GM19239 (cell line): ENCODE results near the gene ADAMTS17.

Source experiments
- DNase-seq: peaks from one replicate; pipeline ENCODE4 v3.0.0; 2011; ENCODE audit warnings: low spot score; ENCODE audit not compliant: insufficient read length
- FAIRE-seq: peaks from 2 replicates; lab custom pipeline; 2011; peaks lifted over from hg19 to GRCh38; lab: Jason Lieb, UNC

Gene ADAMTS17

DNA sequence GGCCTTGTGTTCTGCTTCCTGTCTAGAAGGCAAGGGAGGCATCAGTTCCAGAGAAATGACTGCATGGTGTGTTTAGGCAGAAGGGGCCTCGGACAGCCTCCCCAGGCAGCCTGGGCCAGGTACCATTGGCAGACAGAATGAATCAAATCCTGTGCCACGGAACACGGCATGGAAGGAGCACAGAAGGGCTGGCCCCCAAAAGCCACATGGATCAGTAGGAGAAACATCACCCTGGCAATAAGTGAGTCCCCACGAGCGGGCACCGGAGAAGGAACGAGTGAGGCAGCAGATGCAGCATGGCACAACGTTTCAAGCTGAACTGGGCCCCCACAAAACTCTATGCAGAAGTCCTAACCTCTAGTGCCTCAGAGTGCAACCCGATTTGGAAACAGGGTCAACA is 223.2 kb downstream of the ADAMTS17 start:
- FAIRE-seq, result no peak
- no peak for DNase-seq

DNA sequence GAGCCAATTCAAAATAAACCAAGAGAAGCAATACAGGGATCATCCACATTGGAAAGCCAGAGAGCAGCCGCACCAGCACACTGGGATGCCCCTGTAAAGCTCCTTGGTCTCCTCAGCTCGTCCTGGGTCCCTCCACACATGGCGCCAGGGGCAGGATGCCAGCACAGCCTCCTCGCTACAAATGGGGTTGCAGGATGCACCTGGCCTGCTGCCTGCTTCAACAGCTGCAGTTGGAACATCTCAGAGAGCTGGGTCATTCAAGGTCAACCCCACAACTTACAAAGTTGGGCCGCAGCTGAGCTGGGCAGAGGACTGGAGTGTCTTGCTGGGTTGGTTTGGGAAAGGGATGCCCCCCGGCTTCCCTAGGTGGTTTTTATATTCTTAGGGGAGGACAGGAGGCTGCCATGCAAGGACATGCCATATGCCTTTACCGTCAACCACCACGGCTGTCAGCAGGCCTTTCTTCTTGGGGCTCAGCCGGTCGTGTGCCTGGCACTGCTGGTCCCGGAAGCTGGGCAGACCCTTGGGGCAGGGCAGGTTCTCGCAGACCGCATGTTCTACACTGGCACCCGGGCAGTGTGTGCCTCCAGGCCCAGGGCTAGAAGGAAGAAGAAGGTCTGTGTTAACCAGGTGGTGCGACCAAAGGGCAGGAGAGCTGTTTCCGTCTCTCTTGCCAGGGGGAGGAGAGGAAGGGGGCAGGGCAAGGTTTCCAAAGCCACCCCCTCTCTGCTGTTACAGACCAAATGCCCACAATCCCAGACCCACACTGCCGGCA is 225.2 kb downstream of the ADAMTS17 start:
- no peak for FAIRE-seq

DNA sequence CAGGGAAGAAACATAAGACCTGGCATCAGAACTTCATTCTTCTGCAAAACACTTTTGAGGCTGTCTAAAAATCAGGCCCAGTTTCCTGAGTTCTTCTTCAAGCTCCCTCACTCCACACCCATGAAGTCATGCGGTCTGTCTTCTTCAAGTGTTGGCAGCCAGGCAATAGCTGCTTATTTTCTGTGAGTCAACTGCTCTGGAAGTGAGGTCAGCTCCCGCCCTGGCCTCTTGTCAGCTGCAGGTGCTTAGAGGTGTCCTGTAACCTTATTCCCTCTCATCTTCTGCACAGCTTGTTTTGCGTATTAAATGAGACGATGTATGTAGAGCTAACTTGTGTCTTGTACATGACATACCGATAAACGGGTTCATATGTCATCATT is 226.1 kb downstream of the ADAMTS17 start:
- DNase-seq, result no peak
- no peak for FAIRE-seq

More for the DNA sequence above, 225.2 kb downstream of the ADAMTS17 start:
- DNase-seq, result no peak

DNA sequence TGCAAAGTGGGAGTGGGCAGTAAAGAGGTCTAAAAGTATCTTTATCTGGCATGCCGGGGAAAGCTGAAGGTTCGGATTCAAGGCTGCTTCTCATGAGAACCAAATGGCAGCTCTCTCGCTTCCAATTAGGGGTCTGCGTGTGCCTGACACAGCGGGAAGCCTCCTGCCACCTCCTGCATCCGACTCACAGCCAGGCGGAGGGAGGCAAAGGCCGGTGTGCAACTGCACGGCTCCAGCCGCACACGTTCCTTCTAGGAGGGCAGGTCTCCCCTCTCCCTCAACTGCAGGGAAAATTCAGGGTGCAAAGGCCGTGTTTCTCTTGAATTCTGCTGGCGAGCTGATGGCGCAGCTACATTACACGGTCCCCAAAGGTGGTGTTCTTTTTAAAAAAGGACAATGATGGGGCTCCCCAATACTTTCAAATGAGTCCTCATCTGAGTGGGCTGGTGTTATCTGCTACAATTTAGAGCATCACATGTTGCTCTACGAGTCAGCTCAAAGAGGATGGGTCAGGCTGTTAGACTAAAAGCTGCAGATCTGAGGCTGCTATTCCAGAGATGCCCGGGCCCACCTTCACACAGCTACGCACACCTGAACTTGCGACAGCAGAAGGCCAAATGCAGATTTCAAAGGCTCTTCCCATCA is 226.6 kb downstream of the ADAMTS17 start:
- DNase-seq (no peak), FAIRE-seq (no peak)

DNA sequence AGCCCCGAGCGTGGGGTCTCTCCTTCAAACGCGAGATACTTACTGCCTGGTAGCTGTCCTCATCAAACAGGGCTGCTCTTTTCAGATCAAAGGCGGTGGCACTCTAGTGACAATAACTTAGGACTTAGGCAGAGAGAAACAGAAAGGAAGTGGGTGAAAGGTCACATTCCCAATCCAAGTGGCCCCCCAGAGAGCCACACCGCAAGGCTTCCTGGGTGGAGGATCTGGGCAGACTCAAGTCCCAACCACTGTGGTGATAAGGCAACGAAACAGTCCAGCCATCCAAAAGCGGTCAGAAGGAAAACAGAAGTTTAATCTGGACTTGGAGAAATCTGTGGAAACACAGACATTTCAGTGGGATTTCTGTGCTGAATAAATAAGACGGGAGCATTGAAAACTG is 227.2 kb downstream of the ADAMTS17 start:
- FAIRE-seq, result no peak
- no peak for DNase-seq

DNA sequence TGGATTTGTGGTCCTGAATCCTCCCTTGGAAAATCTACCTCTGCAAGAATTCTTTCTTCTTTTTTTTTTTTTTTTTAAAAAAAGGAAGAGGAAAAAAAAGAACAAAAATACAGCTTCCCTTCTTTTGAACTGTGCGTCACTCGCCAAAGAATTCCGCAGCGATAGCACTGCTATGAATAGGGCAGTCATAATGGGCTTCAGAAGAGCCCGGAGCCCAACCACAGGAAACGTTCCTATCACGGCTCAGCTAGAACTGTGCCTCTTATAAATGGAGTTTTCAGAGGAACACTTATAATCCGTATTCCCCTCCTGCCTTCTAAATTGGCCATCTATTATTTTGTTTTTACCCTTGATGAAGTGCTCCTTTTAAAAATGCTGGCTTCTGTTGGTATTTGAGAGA is 227.7 kb downstream of the ADAMTS17 start:
- FAIRE-seq (no peak), DNase-seq (no peak)

DNA sequence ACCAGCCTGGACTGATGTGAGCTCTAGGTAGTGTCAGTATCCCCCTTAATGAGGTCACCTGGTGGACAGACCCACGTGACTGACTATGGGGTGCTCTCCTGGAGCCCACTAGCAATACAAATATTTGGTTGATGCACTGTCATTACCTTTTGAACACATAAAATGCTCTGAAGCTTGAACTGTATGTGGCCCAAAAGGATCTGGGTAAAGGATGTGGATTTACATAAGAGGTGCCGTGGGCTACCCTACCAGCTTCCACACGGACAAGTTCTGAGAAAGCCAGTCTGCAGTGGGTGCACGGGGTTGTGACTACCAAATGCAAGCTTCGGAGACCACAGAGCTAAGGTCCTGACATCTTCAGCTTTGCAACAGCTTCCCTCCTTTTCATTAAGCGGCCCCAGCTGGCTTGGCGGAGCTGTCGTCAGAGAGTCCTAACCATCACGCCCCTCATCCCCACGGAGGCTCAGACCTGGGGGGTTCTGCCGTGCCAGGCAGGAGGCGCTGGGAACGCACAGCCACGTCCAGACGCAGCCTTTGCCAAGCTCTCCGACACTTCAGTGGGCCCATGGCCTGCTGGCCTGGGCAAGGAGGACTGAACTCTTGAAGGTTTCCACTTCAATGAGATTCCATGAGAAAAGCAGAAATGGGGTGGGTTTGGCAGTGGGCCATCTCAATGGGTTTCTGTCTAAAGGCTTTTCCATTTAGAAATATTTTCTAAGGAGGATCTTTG is 228.3 kb downstream of the ADAMTS17 start:
- no peak for FAIRE-seq

DNA sequence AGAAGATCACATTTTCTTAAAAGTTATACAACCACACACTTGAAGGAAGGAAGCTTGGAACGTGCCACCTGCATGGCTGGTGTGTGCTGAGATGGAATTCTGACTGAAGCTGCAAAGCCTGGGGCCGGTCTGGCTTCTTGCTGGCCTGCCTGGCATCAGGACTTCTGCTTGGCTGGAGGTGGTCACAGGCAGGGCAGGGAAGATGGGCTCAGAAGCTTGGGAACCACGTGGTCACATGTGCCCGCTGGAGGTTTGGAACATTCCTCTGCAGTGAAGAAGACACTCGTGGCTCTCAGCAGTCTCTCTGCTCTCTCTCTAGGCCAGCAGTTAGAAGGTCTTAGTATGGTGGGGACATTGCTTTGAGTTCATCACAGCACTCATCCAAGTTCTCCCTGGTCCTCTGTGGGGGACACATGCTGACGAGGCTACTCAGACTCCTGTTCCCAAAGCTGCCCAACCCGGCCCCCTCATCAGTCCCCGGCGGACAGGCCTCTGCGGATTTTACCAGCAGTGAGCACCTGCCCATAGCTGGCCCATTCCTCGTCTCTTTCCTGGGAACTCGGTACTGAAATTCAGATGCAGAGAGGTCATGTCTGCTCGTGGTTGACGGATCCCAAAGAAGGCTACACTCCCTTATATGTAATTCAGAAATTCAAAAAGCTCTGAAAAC is 229.0 kb downstream of the ADAMTS17 start:
- no peak for DNase-seq
- FAIRE-seq, result no peak

More for the DNA sequence above, 228.3 kb downstream of the ADAMTS17 start:
- DNase-seq, result no peak

DNA sequence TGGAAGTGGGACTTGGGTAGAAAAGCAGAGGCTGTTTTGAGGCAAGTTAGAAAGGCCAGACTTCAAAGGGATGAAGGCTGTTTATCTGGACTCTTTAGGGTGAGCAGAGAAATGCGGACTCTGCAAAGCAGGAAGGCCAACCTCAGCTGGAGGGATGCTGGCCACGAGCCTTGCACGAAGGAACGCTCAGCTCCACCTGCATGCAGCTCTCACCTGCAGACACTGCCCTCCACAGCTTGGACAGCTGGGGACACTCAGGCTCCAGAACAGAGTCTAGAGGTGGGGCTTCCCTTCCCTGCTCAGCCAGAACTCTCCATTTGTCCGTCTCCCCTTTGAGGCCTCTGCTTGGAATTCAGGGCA is 229.7 kb downstream of the ADAMTS17 start:
- DNase-seq (no peak), FAIRE-seq (no peak)

DNA sequence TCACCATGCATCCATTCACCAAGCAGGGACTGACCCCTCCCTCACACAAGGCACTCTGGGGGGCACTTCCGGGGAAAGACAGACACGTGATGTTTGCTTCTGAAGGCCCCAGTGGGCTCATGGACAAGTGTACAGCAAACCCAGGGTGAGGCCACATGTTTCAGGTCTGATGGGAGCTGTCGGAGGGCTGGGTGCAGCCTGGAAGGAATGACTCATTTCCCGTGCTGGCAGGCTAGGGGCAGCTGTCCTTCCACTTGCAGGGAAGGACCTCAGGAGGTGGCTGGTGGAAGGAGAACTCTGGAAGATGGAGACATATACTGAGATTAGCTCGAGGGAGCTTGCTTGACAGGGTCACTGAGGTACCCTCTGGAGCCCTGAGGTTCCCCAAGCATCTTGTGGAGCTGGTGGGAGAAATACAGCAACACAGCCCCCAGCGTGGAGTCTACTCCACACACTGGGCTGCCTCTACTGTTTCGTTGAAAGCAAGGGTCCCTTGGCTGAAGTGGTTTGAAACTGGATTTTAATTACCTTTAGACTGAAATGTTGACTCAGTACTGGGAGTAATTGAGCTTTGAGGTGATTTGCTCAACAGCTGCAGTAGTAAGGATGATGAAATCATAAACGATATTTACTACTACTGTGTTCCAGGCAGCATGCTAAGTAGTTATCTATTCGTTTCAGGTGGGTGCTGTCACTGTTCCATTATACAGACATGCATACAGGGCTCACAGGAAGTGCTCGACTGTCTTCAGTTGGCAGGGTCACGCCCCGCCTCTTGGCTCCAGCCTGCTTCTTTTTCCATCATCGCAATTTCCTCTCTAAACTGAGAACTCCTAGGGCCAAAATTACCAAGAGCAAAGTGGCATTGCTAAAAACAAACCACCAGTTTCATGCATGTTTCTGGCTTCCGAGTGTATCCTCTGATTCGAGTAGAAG is 230.4 kb downstream of the ADAMTS17 start:
- no peak for DNase-seq

DNA sequence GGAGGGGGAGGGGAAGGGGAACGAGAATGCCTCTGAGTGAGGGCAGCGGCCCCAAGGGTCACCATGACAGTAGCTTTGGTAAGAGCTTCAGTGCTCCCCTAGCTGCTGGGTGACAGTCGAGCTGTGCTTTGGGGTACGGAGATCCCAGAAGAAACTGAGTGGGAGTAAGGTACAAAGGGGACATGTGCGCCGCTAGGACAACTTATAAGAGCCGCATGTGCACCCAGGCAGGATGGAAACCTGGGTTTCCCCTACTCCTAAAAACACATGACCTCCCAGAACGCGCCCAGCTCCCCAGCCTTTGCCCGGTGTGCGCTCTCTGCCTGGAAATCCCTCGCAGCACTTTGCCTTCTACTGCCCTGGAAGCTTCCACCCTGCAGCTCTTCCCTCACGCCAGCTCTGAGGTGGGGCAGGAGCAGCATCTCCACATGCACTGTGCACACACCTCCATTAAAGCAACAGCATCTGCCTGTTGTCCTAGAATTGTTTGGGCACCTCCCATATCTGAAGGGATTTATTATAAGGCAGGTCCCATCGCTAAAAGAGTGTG is 232.2 kb downstream of the ADAMTS17 start:
- DNase-seq (no peak), FAIRE-seq (no peak)

More for the DNA sequence above, 230.4 kb downstream of the ADAMTS17 start:
- FAIRE-seq, result no peak

DNA sequence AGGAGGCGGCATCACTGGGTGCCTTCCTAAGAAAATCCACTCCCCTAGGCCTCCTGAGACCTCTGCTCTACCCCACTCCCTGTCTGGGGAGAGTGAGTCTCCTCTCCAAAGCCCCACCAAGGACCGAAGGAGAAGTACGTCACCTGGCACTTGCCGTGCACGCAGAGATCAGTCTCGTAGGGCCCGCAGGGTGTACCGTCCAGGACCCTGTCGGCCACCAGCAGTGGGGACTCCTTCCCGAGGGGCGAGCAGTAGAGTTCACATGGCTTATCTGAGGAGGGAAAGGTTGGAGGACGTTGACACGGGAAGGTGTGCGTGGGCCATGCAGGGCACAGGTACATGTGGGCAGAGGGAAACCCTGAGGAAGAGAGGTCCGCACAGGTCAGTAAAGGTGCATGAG is 232.9 kb downstream of the ADAMTS17 start:
- DNase-seq, result no peak
- no peak for FAIRE-seq

DNA sequence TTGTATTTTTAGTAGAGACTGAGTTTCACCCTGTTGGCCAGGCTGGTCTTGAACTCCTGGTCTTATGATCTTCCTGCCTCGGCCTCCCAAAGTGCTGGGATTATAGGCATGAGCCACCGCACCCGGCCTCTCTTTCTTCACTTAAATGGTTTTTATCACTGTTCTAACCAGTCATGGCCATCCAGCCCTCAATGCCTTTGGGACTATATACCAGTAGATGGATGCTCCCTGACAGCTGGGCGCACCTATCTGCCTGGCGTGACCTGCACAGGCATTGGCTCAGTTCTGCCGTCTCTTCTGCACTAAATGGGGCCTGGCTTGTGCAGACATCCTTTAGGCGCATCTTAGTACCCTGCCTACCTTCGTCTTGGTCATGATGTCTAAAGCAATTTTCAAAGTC is 233.4 kb downstream of the ADAMTS17 start:
- no peak for FAIRE-seq
- DNase-seq, result no peak

DNA sequence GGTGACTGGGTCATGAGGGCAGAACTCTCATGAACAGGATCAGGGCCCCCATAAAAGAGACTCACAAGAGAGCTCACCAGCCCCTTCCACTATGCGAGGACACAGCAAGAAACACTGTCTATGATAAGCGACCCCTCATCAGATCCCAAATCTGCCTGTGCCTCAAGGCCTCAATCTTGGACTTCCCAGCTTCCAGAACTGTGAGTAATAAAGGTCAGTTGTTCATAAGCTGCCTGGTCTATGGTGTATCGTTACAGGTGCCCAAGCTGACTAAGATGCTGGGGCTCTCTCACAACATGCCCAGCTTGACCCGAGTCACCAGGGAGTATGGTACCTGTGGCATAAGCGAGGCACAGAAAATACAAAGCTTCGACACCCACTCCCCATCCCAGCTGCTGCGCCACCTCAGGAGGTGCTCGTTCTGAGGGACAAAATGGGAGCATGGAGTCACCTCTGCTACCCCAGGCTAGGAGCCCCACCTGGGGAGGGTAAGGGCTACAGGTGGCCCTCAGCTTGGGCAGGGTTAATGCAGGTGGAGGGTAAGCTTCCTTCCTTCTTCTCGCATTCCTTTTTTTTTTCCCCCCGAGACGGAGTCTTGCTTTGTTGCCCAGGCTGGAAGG is 234.1 kb downstream of the ADAMTS17 start:
- FAIRE-seq (no peak), DNase-seq (no peak)

DNA sequence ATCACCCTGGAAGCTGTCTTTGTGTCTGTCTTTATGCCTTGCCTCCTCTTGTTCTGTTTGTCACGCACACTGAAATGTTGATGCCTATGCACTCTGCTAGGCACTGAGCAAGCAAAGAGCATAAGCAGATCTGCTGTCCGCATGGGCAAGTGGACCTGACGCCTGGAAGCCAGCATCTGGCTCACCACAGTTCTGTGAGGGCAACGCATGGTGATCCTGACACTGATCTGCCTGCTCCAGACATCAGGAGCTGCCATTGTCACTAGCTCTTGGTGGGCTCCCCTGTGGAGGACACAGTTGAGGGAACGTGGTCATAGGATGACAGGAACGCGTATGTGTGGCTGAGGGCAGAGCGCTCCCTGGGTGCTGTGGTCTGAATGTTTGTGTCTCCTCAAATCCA is 234.6 kb downstream of the ADAMTS17 start:
- DNase-seq, result no peak
- FAIRE-seq, result no peak

DNA sequence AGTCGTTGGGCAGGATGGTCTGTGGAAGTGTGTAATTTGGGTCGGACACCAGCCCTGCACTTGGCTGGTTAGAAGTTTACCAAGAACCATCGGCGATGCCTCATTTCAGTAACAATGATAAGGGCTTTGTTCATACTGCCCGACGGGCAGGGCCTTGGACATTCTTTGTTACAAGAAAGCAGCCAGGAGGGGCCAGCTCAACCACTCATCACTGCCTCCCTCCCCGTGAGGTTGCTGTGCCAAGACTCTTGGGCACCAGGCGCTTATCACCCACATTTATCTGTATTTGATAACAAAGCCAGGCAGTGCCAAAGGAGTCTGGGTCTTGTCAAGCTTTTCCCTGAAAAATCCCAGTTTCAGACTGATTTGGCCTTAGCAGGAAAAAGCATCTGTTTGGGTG is 235.0 kb downstream of the ADAMTS17 start:
- FAIRE-seq (no peak), DNase-seq (no peak)

DNA sequence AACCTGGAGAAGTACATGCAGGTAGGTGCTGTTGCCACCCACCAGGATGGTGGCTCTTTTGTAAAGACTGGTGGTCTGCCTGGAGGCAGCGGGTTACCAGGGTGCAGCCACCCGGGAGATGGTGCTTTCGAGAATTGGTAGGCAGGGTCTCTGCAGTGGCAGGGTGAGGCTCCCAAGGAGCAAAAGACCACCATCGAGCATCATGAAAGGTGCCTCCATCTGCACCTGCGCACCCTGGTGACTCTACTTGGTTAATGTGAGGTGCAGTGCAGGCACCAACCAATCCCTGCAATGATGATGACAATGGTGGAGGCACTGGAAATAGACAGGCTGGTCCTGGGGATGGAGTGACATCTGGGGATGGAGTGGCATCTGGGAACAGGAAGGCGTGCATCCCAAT is 236.7 kb downstream of the ADAMTS17 start:
- no peak for FAIRE-seq
- no peak for DNase-seq

DNA sequence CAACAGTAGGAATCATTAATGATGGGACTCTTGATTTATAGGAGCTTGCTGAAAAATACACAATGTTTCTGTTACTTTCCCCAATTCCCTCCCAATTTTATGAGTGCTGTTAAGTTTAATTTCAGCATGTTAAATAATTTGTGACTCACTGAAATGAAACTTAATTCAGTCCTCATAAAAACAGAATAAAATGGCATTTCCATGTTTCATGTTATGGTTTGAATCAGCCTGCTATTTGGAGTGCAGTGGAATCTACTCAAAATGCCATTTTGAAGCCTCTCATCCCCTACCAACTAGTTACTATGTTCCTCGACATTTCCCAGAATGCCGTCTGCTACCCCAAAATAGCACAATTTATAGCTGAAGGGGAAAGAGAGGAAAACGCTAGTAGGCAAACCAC is 237.5 kb downstream of the ADAMTS17 start:
- no peak for FAIRE-seq
- no peak for DNase-seq

DNA sequence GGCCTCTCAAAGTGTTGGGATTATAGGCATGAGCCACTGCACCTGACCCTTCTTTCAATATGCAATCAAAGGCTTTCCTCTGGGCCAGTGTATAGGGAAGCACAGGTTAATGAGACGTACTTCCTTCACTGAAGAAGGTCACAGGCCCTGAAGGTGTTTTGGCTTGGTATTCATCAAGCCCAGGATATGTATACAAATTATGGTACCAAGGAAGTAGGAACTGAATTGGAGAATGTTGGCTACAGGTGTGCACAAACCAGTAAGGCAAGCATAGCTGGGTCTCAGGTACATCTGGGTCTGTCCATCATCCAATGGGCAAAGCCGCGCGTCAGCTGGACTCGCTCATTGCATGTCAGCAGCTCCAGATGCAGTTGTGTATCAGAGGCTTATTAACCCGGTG is 237.9 kb downstream of the ADAMTS17 start:
- DNase-seq (no peak), FAIRE-seq (no peak)
